K562 (cell line): ENCODE results near the gene TTC24. TPM values are rescaled to one million over a fixed set of nuclear protein-coding genes. Genes with fewer than 3 reads are reported as not detected.
A peak's percentile ranks its signal among the peaks of the same experiment; 100 is the strongest.

Source experiments
- AFF1 ChIP-seq, 2 experiments: fragments of 450-650 bp; IDR thresholded peaks; 2 replicates each; pipeline ENCODE4 v1.6.1; 2018; ENCODE audit warnings: mild to moderate bottlenecking in 2 of 2, low read depth in 1 of 2; ENCODE audit not compliant: partially characterized antibody in 2 of 2
- E2F8 ChIP-seq: fragments of 450-650 bp; IDR thresholded peaks from 2 replicates; pipeline ENCODE4 v1.7.1; 2018; ENCODE audit warnings: mild to moderate bottlenecking, low read depth; ENCODE audit not compliant: partially characterized antibody
- GABPA ChIP-seq: fragments of 200-800 bp; sonication (Bioruptor generic); conservative IDR thresholded peaks from 2 replicates; pipeline ENCODE4 v1.6.1; 2016; ENCODE audit warnings: low read depth, missing genetic modification characterization, missing compliant biosample characterization
- HEY1 ChIP-seq: fragments of 250-450 bp; sonication (Bioruptor Pico); IDR thresholded peaks from 2 replicates; pipeline ENCODE4 v1.5.0; 2020; ENCODE audit warnings: mild to moderate bottlenecking, moderate library complexity, borderline replicate concordance
- KDM5B ChIP-seq: fragments of 200-600 bp; sonication (generic); IDR thresholded peaks from 2 replicates; pipeline ENCODE4 v1.6.1; 2012; ENCODE audit warnings: low read depth, mild to moderate bottlenecking, moderate library complexity, low read length, control low read depth, inconsistent platforms; ENCODE audit not compliant: insufficient replicate concordance
- NFIX ChIP-seq: fragments of 250-450 bp; sonication (Bioruptor Pico); IDR thresholded peaks from 2 replicates; pipeline ENCODE4 v1.4.0; 2020; ENCODE audit warnings: low read depth, mild to moderate bottlenecking, moderate library complexity
- PCBP1 ChIP-seq: fragments of 200-400 bp; formaldehyde crosslinking; IDR thresholded peaks from 2 replicates; pipeline ENCODE4 v1.6.1; 2018; ENCODE audit warnings: mild to moderate bottlenecking, low read depth, low read length; ENCODE audit not compliant: poor library complexity, severe bottlenecking
- PKNOX1 ChIP-seq: fragments of 450-650 bp; IDR thresholded peaks from 2 replicates; pipeline ENCODE4 v1.6.1; 2016
- ZNF766 ChIP-seq: fragments of 200-800 bp; sonication (Bioruptor generic); conservative IDR thresholded peaks from 2 replicates; pipeline ENCODE4 v1.6.1; 2016; ENCODE audit warnings: missing genetic modification characterization, missing compliant biosample characterization
- polyA plus RNA-seq, 8 experiments: library from polyadenylated mRNA; depleted of rRNA in 4 of 8; stranded (reverse) in 5 of 8; unstranded in 3 of 8; fragments of >200 nt; fragmentation: Nextera tagmentation in 2 of 8; fragmentation: Illumina TruSeq in 1 of 8; extraction: Ambion mirVana in 2 of 8; extraction: Trizol in 1 of 8; gene quantifications; 2 replicates each; pipeline versions ENCODE4 v1.2.1 to v1.2.3, GENCODE V29; 2011 to 2014; ENCODE audit warnings: inconsistent platforms in 1 of 8, missing spikeins in 1 of 8
- total RNA-seq, 7 experiments: library from RNA; depleted of rRNA in 6 of 7; stranded (reverse); fragments of >200 nt in 6 of 7; fragmentation: Illumina TruSeq in 2 of 7; extraction: Trizol in 2 of 7; gene quantifications; 2 replicates each; pipeline versions ENCODE4 v1.2.1 to v1.2.3, GENCODE V29; 2011 to 2021; ENCODE audit warnings: low replicate concordance in 1 of 7
- TF ChIP-seq, protein P1 (sequence below), 2 experiments: fragments of 450-650 bp in 1 of 2; IDR thresholded peaks; 2 replicates each; pipeline ENCODE4 v1.6.1; 2011 to 2017; ENCODE audit warnings: low read depth in 2 of 2, antibody characterized with exemption in 1 of 2, borderline replicate concordance in 1 of 2, low read length in 1 of 2, mild to moderate bottlenecking in 1 of 2, mixed read lengths in 1 of 2; ENCODE audit not compliant: control insufficient read depth in 1 of 2
- TF ChIP-seq, protein P2 (sequence below): sonication (generic); formaldehyde crosslinking; IDR thresholded peaks from 2 replicates; pipeline ENCODE4 v1.8.1; 2022; ENCODE audit warnings: missing genetic modification reagents

The TTC24 gene
- total and polyA plus RNA-seq, 9 of the 15 experiments (the other 6 are each of a cell fraction or from before 2014, with no cell fraction given): not detected

DNA sequence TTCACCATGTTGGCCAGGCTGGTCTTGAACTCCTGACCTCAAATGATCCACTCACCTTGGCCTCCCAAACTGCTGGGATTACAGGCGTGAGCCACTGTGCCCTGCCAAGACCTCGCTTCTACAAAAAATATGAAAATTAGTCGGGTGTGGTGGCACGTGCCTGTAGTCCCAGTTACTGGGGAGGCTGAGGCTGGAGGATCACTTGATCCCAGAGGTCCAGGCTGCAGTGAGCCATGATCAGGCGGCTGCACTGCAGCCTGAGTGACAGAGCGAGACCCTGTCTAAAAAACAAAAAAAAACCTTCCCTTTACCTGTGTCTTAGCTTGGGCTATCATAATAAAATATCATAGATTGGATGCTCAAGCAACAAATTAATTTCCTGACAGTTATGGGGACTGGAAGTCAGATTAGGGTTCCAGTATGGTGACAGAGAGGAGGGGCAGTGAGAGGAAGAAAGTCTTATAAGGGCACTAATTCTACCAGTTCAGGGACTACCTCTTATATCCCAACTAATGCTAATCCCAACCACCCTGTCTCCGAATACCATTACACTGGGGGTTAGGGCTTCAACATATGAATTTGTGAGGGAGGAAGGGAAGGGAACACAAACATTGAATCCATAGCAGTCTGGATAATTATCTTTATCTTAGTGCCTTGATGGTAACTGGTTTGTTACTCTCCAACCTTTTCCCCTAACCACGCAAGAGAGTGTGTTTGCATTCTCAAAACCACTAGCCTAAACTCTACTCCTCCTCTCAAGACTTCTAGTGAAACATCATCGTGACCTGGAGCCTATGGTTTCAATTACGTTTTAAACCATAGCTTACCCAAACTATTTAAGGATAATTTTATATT lies 11.0 kb downstream of the TTC24 start (continued):
- TF ChIP-seq AFF1 (IDR thresholded peaks at IDR 0.05; ENCODE audit: low read depth in 1 of 2, partially characterized antibody in 2 of 2) (peak in 1 of 2 experiments; percentile 49), ZNF766 (no peak), NFIX (no peak), KDM5B (peak; percentile 50), PKNOX1 (peak; percentile 34; the same call in 1 of the 2 replicates), PCBP1 (no peak), E2F8 (no peak), GABPA (tag) (no peak), HEY1 (no peak)
- TF ChIP-seq, protein P1, sequence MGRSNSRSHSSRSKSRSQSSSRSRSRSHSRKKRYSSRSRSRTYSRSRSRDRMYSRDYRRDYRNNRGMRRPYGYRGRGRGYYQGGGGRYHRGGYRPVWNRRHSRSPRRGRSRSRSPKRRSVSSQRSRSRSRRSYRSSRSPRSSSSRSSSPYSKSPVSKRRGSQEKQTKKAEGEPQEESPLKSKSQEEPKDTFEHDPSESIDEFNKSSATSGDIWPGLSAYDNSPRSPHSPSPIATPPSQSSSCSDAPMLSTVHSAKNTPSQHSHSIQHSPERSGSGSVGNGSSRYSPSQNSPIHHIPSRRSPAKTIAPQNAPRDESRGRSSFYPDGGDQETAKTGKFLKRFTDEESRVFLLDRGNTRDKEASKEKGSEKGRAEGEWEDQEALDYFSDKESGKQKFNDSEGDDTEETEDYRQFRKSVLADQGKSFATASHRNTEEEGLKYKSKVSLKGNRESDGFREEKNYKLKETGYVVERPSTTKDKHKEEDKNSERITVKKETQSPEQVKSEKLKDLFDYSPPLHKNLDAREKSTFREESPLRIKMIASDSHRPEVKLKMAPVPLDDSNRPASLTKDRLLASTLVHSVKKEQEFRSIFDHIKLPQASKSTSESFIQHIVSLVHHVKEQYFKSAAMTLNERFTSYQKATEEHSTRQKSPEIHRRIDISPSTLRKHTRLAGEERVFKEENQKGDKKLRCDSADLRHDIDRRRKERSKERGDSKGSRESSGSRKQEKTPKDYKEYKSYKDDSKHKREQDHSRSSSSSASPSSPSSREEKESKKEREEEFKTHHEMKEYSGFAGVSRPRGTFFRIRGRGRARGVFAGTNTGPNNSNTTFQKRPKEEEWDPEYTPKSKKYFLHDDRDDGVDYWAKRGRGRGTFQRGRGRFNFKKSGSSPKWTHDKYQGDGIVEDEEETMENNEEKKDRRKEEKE (IDR thresholded peaks at IDR 0.05; ENCODE audit: borderline replicate concordance in 1 of 2, control insufficient read depth in 1 of 2, low read depth in 2 of 2, low read length in 1 of 2): peak in 1 of 2 experiments; percentile 61; a peak in 1 of 4 replicates
- TF ChIP-seq, protein P2, sequence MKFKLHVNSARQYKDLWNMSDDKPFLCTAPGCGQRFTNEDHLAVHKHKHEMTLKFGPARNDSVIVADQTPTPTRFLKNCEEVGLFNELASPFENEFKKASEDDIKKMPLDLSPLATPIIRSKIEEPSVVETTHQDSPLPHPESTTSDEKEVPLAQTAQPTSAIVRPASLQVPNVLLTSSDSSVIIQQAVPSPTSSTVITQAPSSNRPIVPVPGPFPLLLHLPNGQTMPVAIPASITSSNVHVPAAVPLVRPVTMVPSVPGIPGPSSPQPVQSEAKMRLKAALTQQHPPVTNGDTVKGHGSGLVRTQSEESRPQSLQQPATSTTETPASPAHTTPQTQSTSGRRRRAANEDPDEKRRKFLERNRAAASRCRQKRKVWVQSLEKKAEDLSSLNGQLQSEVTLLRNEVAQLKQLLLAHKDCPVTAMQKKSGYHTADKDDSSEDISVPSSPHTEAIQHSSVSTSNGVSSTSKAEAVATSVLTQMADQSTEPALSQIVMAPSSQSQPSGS (CRISPR knock-in tag): no peak
